Measurements from ENCODE around the gene EI24. TPM values are rescaled to one million over a fixed set of nuclear protein-coding genes. Genes with fewer than 3 reads are reported as not detected.

Gene EI24
- total and polyA plus RNA-seq, 9 of the 15 experiments (the other 6 are each of a cell fraction or from before 2014, with no cell fraction given), result 50.4 to 260 (median 168) TPM

- TF ChIP-seq RBM39 (optimal IDR thresholded peaks at IDR 0.05; ENCODE audit: low read depth, low read length) (no peak), ZNF398 (CRISPR knock-in tag; IDR thresholded peaks at IDR 0.05) (no peak), ZNF592 (IDR thresholded peaks at IDR 0.05) (peak; percentile 48), ZBTB5 (IDR thresholded peaks at IDR 0.05) (no peak), ZNF224 (CRISPR knock-in tag; IDR thresholded peaks at IDR 0.05) (no peak), SP1 (CRISPR knock-in tag; IDR thresholded peaks at IDR 0.05) (no peak), NFYB (IDR thresholded peaks at IDR 0.05; ENCODE audit: extremely low read depth, insufficient read length) (no peak), ZNF717 (CRISPR knock-in tag; IDR thresholded peaks at IDR 0.05) (no peak), ZNF830 (CRISPR knock-in tag; IDR thresholded peaks at IDR 0.05) (no peak), NCOA2 (IDR thresholded peaks at IDR 0.05; ENCODE audit: partially characterized antibody in 2 of 2) (peak; percentile 70 to 71), STAT5A (IDR thresholded peaks at IDR 0.05; ENCODE audit: borderline replicate concordance, low read length) (peak; percentile 93), ETV6 (IDR thresholded peaks at IDR 0.05; ENCODE audit: borderline replicate concordance in 1 of 2, low read depth in 2 of 2, low read length in 1 of 2) (peak; percentile 31 to 72; a peak in 2 of 4 replicates), ETV6 (CRISPR knock-in tag; IDR thresholded peaks at IDR 0.05; ENCODE audit: borderline replicate concordance) (no peak), PTTG1 (tag; IDR thresholded peaks at IDR 0.05; ENCODE audit: low read depth) (no peak), KLF16 (IDR thresholded peaks at IDR 0.05) (peak; percentile 98), BDP1 (IDR thresholded peaks at IDR 0.05; ENCODE audit: insufficient read depth, insufficient read length) (no peak), ELK3 (CRISPR knock-in tag; IDR thresholded peaks at IDR 0.05) (no peak), ZNF232 (CRISPR knock-in tag; IDR thresholded peaks at IDR 0.05) (no peak), SAFB2 (IDR thresholded peaks at IDR 0.05; ENCODE audit: borderline replicate concordance, low read depth, low read length, severe bottlenecking) (no peak)
Measured at GRCh38 chr11:125552927-125553326, 16.4 kb upstream of the EI24 start (continued).
